ENCODE data around the gene ITGA2B. TPM values are rescaled to one million over a fixed set of nuclear protein-coding genes. Genes with fewer than 3 reads are reported as not detected.

Gene ITGA2B
- total RNA-seq, 1 experiment from 2014 or later, result 8.3 TPM

GRCh38 chr17:44327715-44328449, 61.6 kb downstream of the ITGA2B start:
- Histone ChIP-seq H3K27me3 (ENCODE audit: insufficient read depth, low read length) (no peaks in the 10 kb centered on the region), H3K9ac (ENCODE audit: extremely low read depth, insufficient read length, low read length) (no peak overlapping the region), H3K27ac (ENCODE audit: insufficient read length, low read depth, low read length) (no peak overlapping the region), H3K79me1 (ENCODE audit: insufficient read depth, low read depth, low read length, poor library complexity, severe bottlenecking) (no peaks in the 10 kb centered on the region), H3T11ph (ENCODE audit: low read length) (no peak overlapping the region), H4K91ac (ENCODE audit: insufficient read length, low read depth, low read length) (no peak overlapping the region), H2BK12ac (ENCODE audit: insufficient read length, low read depth, low read length) (no peak overlapping the region), H3K79me2 (ENCODE audit: insufficient read depth, low read length) (peaks cover 4% of the 10 kb centered on the region; the same call in 1 of the 2 replicates), H3K23ac (ENCODE audit: insufficient read length, low read depth, low read length) (no peak overlapping the region), H4K5ac (ENCODE audit: insufficient read length, low read depth, low read length) (no peak overlapping the region), H3K14ac (ENCODE audit: insufficient read depth, low read length) (no peak overlapping the region), H2BK120ac (ENCODE audit: low read depth, low read length, poor library complexity, severe bottlenecking) (no peak overlapping the region), H3K4me1 (ENCODE audit: insufficient read depth, low read length) (no peaks in the 10 kb centered on the region), H3K56ac (ENCODE audit: insufficient read length, low read depth, low read length) (no peak overlapping the region), H2BK5ac (ENCODE audit: insufficient read length, low read length) (no peak overlapping the region), H2AK5ac (ENCODE audit: insufficient read length, low read length) (no peak overlapping the region), H3K23me2 (ENCODE audit: insufficient read length, low read depth, low read length, poor library complexity, severe bottlenecking) (peaks cover 13% of the 10 kb centered on the region), H2BK20ac (ENCODE audit: low read depth, low read length, poor library complexity, severe bottlenecking) (no peak overlapping the region), H2AFZ (ENCODE audit: low read length) (no peak overlapping the region), H3K18ac (ENCODE audit: insufficient read length, low read depth, low read length) (no peak overlapping the region), H3K4ac (ENCODE audit: low read depth, low read length) (no peak overlapping the region), H3K4me2 (ENCODE audit: insufficient read depth, insufficient read length, low read length) (no peak overlapping the region), H4K8ac (replicated peaks; ENCODE audit: insufficient read length, low read depth, low read length) (no peak overlapping the region), H2BK15ac (ENCODE audit: low read depth, low read length) (no peak overlapping the region), H4K20me1 (ENCODE audit: control insufficient read depth, insufficient read depth, insufficient read length) (no peaks in the 10 kb centered on the region), H3K9me3 (ENCODE audit: control insufficient read depth, low read depth, low read length) (no peaks in the 10 kb centered on the region)
- DNase-seq, result no peak
- H3K4me3 Mint-ChIP-seq, result peak overlapping the region in 1 of 2 experiments; percentile 20; a peak in 1 of 5 replicates
- peaks cover 19% of the 10 kb centered on the region for H3K27me3 Mint-ChIP-seq (ENCODE audit: low read depth)
- no peaks in the 10 kb centered on the region for H3K9me3 Mint-ChIP-seq
- peaks cover 8 to 22% of the 10 kb centered on the region in 2 experiments for H3K4me1 Mint-ChIP-seq
- TF ChIP-seq, protein P1, sequence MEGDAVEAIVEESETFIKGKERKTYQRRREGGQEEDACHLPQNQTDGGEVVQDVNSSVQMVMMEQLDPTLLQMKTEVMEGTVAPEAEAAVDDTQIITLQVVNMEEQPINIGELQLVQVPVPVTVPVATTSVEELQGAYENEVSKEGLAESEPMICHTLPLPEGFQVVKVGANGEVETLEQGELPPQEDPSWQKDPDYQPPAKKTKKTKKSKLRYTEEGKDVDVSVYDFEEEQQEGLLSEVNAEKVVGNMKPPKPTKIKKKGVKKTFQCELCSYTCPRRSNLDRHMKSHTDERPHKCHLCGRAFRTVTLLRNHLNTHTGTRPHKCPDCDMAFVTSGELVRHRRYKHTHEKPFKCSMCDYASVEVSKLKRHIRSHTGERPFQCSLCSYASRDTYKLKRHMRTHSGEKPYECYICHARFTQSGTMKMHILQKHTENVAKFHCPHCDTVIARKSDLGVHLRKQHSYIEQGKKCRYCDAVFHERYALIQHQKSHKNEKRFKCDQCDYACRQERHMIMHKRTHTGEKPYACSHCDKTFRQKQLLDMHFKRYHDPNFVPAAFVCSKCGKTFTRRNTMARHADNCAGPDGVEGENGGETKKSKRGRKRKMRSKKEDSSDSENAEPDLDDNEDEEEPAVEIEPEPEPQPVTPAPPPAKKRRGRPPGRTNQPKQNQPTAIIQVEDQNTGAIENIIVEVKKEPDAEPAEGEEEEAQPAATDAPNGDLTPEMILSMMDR (conservative IDR thresholded peaks at IDR 0.05), result no peak
- peaks cover 0 to 8% (median 3%) of the 10 kb centered on the region in 3 experiments; a peak in 2 of 7 replicates for H3K36me3 Mint-ChIP-seq (ENCODE audit: insufficient read depth in 1 of 3, low read depth in 3 of 3)
- no CpG with 5 or more reads among the region's 7 CpGs for WGBS (ENCODE audit: extremely low coverage, insufficient read length, low lambda C conversion rate)
- H3K27ac Mint-ChIP-seq, result no peak overlapping the region

All from H9 (cell line).